ENCODE results near the gene KCNJ14.
A peak's percentile ranks its signal among the peaks of the same experiment; 100 is the strongest.

Gene KCNJ14

DNA sequence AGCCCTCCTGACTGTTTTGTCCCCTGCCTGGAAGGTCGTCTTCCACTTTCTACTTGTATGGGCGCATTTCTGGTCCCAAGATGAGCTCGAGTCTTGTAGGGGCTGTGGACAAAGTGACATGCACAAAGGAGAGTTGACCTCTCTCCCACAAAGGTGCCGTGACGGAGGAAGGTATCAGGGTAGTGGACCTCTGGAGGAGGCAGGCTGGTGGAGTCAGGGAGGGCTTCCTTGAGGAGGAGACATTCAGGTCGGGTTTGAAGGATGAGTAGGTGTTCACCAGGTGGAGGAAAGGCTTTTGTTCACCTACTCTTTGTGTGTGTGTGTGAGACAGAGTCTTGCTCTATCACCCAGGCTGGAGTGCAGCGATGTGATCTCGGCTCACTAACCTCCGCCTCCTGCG lies 15.5 kb downstream of the KCNJ14 start:
- peaks cover 21% of the 10 kb centered on the region for H3K4me1 Mint-ChIP-seq
- H3K36me3 Mint-ChIP-seq, result peaks cover 38% of the 10 kb centered on the region
- DNase-seq, result no peak
- peak overlapping the region; percentile 31 for H3K27ac Mint-ChIP-seq
- peak overlapping the region; percentile 83 for H3K4me3 Mint-ChIP-seq
- CTCF ChIA-PET, result interaction anchor here (0.6 to 2.1 kb wide), 3 partner anchors 15 to 113 kb away, joined by 3 to 8 read pairs (median 3); no protein-coding TSS in a partner anchor
- no peaks in the 10 kb centered on the region for H3K9me3 Mint-ChIP-seq
- peaks cover 4% of the 10 kb centered on the region for H3K27me3 Mint-ChIP-seq

DNA sequence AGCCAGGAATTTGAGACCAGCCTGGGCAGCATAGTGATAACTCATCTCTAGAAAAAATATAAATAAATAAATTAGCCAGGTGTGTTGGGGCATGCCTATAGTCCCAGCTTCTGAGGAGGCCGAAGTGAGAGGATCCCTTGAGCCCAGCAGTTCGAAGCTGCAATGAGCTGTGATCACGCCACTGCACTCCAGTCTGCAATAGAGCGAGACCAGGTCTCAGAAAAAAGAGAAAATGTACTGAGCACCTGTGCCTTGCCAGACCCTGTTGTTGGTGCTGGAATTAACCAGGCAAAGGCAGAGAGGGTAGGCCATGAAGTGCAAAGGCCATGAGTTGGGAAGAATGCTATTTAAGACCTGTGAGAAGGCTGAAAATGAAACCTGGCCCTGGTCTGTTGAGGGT lies 16.5 kb downstream of the KCNJ14 start:
- H3K36me3 Mint-ChIP-seq, result peaks cover 43% of the 10 kb centered on the region
- DNase-seq, result no peak
- no peak overlapping the region for H3K4me3 Mint-ChIP-seq
- peaks cover 21% of the 10 kb centered on the region for H3K4me1 Mint-ChIP-seq
- no peaks in the 10 kb centered on the region for H3K9me3 Mint-ChIP-seq
- H3K27me3 Mint-ChIP-seq, result peaks cover under 1% of the 10 kb centered on the region
- H3K27ac Mint-ChIP-seq, result no peak overlapping the region
- CTCF ChIA-PET, result no interaction called here

DNA sequence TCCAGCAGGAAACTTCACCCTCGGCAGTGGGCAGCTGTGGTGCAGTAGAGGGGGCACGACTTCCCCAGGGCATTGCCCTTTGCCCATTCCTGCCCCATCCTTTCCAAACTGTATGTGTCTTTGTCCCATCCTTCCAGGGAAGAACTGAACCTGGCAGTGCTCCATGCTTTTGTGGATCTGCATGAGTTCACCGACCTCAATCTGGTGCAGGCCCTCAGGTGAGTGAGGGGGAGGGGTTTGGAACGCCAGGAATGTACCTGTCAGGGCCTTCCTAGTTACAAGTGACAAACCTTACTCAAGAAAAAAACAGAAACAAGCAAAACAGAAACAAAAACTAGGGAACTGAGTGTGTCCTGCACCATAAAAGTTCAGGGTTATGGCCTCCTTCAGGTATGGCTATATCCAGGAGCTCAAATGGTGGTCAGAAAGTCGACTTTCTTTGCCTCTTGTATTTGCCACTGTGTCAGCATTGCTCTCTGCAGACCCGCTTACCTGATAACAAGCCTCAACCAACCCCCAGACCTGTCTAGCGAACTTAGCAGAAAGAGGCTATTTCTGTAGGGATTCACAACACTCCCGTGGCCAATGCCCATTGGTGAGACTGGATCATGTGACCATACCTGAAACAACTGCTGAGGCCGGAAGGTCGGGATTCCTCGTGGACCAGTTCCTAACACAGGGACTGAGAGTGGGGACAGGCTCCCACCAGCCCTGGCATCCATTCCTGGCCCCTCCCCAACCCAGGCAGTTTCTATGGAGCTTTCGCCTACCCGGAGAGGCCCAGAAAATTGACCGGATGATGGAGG lies 18.0 kb downstream of the KCNJ14 start:
- CTCF ChIA-PET, result interaction anchor here (1.0 kb wide), 1 partner anchor 17 kb away, joined by 5 read pairs; no protein-coding TSS in a partner anchor
- H3K27ac Mint-ChIP-seq, result no peak overlapping the region
- H3K36me3 Mint-ChIP-seq, result peaks cover 43% of the 10 kb centered on the region
- H3K4me3 Mint-ChIP-seq, result no peak overlapping the region
- DNase-seq, result no peak
- H3K27me3 Mint-ChIP-seq, result no peaks in the 10 kb centered on the region
- no peaks in the 10 kb centered on the region for H3K9me3 Mint-ChIP-seq
- H3K4me1 Mint-ChIP-seq, result peaks cover 14% of the 10 kb centered on the region

DNA sequence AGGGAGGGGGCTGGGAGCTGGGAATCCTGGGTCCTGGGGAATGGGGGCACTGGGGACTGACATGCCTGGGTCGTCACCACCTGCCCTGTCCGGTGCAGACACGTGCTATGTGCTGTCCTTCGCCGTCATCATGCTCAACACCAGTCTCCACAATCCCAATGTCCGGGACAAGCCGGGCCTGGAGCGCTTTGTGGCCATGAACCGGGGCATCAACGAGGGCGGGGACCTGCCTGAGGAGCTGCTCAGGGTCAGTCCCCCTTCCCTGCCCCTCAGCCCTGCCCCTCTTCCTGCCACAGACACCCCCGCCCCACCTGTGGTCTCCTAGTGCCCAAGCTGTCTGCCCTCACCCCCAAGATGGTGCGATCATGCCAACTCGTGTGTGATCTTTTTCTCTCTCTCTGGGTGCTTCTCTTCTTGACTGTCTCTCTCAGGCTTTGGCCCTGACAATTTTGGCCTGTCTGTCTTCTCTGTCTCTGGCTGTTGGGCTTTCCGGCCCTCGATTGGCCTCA lies 18.8 kb downstream of the KCNJ14 start:
- Mint-ChIP-seq H3K36me3 (peaks cover 45% of the 10 kb centered on the region), H3K27me3 (no peaks in the 10 kb centered on the region), H3K4me3 (no peak overlapping the region), H3K27ac (no peak overlapping the region), H3K9me3 (no peaks in the 10 kb centered on the region), H3K4me1 (peaks cover 11% of the 10 kb centered on the region)
- CTCF ChIA-PET, result no interaction called here
- no peak for DNase-seq

DNA sequence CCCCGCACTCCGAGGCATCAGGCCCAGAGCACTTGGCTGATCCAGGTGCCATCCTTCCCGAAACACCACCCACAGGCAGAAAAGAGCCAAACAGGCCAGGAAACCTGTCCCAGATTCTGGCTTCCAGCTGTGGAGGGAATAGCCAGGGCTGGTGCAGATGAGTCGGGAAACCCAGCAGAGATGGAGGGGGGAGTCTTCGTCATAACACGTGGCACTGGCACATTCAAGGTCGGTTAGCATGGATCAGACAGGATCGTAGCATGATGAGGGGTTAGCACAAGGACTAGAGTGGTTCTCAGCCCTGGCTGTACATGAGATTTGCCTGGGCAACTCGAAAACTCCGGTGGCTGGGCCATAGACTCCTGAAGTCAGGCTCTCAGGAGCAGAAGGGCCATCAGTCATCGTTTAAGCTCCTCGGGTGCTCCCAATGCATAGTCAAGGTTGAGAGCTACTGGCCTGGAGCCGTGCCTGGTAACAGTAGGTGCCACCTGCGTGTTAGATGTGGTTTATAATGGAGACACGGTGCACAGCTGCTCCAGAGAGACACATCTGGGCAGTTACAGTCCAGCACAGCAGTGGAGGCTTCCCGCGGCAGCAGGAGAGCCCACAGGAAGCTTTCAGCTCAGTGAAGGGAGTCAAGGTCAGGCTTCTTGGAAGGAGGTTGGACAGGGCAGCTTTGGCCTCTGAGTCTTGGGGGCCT lies 20.1 kb downstream of the KCNJ14 start:
- peaks cover 14% of the 10 kb centered on the region for H3K4me1 Mint-ChIP-seq
- DNase-seq, result no peak
- H3K27ac Mint-ChIP-seq, result peak overlapping the region; percentile 75
- peaks cover 54% of the 10 kb centered on the region for H3K36me3 Mint-ChIP-seq
- no peaks in the 10 kb centered on the region for H3K27me3 Mint-ChIP-seq
- H3K9me3 Mint-ChIP-seq, result no peaks in the 10 kb centered on the region
- CTCF ChIA-PET, result no interaction called here
- H3K4me3 Mint-ChIP-seq, result no peak overlapping the region

DNA sequence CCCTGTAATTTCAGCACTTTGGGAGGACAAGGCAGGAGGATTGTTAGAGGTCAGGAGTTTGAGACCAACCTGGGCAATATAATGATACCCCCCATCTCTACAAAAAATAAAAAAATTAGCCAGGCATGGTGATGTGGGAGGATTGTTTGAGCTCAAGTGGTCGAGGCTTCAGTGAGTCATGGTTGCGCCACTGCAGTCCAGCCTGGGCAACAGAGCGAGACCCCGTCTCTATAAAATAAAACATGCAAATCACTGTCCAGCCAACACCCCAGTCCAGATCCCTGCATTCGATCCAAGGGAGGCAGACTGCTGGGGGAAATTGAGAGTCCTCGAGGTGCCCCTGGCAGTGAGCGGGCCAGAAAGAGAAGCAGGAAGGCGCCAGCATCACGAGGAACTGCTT lies 20.8 kb downstream of the KCNJ14 start:
- no peaks in the 10 kb centered on the region for H3K9me3 Mint-ChIP-seq
- no peak for DNase-seq
- no peak overlapping the region for H3K4me3 Mint-ChIP-seq
- peaks cover 49% of the 10 kb centered on the region for H3K36me3 Mint-ChIP-seq
- no peaks in the 10 kb centered on the region for H3K27me3 Mint-ChIP-seq
- CTCF ChIA-PET, result no interaction called here
- no peak overlapping the region for H3K27ac Mint-ChIP-seq
- H3K4me1 Mint-ChIP-seq, result peaks cover 16% of the 10 kb centered on the region

DNA sequence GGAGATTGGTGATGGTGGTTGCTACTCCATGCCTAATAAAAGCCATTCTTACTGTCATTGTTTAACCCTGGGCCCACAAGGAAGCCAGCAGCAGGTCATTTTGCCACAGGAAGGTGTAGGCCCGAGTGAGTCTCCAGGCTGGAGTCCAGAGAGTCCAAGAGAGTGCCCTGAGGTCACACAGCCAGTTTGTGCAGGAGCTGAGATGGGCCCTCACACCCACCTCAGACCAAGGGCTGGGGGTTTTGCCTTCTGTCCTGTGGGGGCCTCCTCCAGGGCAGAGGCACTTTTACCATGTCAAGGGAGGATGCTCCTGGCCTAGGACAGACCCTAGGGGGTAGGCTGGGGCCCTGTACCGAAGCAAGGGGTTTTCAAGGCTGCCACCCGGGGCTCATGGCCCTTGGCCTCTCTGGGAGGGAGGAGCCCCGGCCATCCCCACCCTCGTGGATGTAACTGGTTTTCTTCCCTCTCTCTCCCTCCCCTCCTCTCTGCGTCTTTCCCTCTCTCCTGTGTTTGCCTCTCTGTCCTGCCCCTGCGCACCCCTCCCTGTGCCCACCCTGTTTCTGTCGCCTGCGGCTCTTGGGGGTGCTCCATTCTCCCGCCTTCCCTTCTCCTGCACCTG lies 21.8 kb downstream of the KCNJ14 start:
- Mint-ChIP-seq H3K27me3 (no peaks in the 10 kb centered on the region), H3K36me3 (peaks cover 41% of the 10 kb centered on the region), H3K9me3 (no peaks in the 10 kb centered on the region), H3K4me1 (peaks cover 26% of the 10 kb centered on the region), H3K27ac (no peak overlapping the region), H3K4me3 (no peak overlapping the region)
- CTCF ChIA-PET, result no interaction called here
- no peak for DNase-seq

DNA sequence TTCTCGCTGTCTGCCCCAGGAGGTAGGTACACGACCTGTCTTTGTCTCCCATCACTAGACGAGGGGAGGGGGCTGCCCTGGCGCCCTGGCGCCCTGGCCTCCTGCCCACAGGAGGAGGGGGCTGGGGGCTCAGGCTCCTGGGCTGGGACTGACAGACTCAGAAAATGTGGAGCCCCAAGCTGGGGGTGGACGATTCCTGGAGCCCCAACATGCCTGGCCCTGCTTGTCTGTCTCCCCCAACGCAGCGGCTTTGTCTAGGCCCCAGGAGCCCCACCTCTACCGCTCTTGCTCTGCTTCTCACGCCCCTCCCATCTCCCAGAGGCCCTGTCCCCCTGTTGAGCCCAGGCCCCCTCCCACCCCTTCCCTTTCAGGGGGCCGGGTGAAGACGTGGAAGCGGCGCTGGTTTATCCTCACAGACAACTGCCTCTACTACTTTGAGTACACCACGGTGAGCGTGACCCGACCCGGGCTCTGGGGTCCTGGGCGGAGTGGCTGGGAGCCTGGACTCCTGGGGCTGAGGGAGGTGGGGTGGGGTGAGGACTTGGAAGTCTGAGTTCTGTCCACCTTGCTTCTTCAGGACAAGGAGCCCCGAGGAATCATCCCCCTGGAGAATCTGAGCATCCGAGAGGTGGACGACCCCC lies 22.4 kb downstream of the KCNJ14 start:
- no peaks in the 10 kb centered on the region for H3K27me3 Mint-ChIP-seq
- H3K4me1 Mint-ChIP-seq, result peaks cover 27% of the 10 kb centered on the region
- H3K27ac Mint-ChIP-seq, result no peak overlapping the region
- H3K4me3 Mint-ChIP-seq, result no peak overlapping the region
- CTCF ChIA-PET, result no interaction called here
- H3K36me3 Mint-ChIP-seq, result peaks cover 37% of the 10 kb centered on the region
- no peak for DNase-seq
- no peaks in the 10 kb centered on the region for H3K9me3 Mint-ChIP-seq

DNA sequence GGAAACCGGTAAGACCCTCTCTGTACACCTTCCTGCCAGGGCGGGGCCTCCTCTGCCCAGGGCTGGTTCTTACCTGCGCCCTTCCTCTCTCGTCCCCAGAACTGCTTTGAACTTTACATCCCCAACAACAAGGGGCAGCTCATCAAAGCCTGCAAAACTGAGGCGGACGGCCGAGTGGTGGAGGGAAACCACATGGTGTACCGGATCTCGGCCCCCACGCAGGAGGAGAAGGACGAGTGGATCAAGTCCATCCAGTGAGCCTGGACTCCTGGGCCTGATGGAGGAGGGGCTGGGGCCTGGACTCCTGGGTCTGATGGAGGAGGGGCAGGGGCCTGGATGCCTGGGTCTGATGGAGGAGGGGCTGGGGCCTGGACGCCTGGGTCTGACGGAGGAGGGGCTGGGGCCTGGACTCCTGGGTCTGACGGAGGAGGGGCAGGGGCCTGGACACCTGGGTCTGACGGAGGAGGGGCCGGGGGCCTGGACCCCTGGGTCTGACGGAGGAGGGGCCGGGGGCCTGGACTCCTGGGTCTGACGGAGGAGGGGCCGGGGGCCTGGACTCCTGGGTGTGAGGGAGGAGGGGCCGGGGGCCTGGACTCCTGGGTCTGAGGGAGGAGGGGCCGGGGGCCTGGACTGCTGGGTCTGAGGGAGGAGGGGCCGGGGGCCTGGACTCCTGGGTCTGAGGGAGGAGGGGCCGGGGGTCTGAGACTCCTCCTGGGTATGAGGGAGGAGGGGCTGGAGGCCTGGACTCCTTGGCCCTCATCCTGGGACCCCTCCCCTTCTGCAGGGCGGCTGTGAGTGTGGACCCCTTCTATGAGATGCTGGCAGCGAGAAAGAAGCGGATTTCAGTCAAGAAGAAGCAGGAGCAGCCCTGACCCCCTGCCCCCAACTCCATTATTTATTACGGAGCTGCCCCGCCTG lies 23.2 kb downstream of the KCNJ14 start:
- Mint-ChIP-seq H3K27ac (no peak overlapping the region), H3K4me3 (no peak overlapping the region)
- DNase-seq, result no peak

DNA sequence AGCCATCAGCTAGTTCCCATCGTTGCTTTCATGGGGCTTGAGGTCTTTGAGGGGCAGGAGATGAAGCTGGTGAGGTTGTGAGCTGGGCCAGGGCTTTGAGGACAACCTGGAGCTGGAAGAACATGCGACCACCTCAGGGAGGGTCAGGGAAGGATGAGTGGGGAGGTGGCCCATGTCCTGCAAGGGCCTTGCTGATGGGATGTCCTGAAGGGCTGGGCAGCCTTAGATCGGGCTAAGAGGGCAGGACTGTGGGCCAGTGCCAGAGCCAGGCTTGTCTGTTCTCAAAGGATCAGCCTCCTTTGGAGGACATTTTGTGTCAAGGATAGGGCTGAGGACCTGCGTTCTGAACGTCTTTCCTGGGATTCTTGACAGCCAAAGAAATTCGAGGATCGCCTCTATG lies 24.3 kb downstream of the KCNJ14 start:
- H3K27ac Mint-ChIP-seq, result peak overlapping the region; percentile 65

More for the DNA sequence above, 23.2 kb downstream of the KCNJ14 start:
- Mint-ChIP-seq H3K36me3 (peaks cover 31% of the 10 kb centered on the region), H3K9me3 (no peaks in the 10 kb centered on the region), H3K4me1 (peaks cover 27% of the 10 kb centered on the region), H3K27me3 (no peaks in the 10 kb centered on the region)
- CTCF ChIA-PET, result interaction anchor here (3.0 kb wide), 1 partner anchor 11 kb away, joined by 17 read pairs; no protein-coding TSS in a partner anchor

DNA sequence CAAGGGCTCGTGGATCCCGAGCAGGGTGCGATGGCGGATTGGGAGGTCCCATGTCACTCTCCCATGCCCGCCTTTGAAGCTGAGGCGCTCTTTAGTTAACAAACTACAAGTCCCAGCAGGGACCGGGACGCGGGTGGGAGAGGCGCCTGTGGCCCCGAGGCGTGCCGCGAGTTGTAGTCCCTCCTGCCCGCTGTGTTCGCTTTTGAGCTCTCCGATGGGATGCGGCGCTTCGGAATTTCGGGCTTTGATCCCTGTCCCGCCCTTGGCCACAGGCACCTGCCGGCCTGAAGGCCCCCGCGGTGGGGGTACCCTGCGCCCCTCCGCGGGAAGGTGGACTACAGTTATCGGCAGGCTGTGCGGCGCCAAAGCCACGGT lies 24.8 kb downstream of the KCNJ14 start:
- peak; percentile 55 for DNase-seq
- Mint-ChIP-seq H3K36me3 (peaks cover 22% of the 10 kb centered on the region), H3K9me3 (no peaks in the 10 kb centered on the region), H3K27me3 (no peaks in the 10 kb centered on the region), H3K27ac (peak overlapping the region; percentile 90), H3K4me3 (peak overlapping the region; percentile 67), H3K4me1 (peaks cover 27% of the 10 kb centered on the region)
- CTCF ChIA-PET, result interaction anchor here (3.0 kb wide), 1 partner anchor 10 kb away, joined by 17 read pairs; no protein-coding TSS in a partner anchor

More for the DNA sequence above, 24.3 kb downstream of the KCNJ14 start:
- peak overlapping the region; percentile 24 for H3K4me3 Mint-ChIP-seq
- no peaks in the 10 kb centered on the region for H3K9me3 Mint-ChIP-seq
- DNase-seq, result no peak
- H3K36me3 Mint-ChIP-seq, result peaks cover 25% of the 10 kb centered on the region
- CTCF ChIA-PET, result interaction anchor here (3.0 kb wide), 1 partner anchor 10 kb away, joined by 17 read pairs; no protein-coding TSS in a partner anchor
- peaks cover 27% of the 10 kb centered on the region for H3K4me1 Mint-ChIP-seq
- no peaks in the 10 kb centered on the region for H3K27me3 Mint-ChIP-seq

DNA sequence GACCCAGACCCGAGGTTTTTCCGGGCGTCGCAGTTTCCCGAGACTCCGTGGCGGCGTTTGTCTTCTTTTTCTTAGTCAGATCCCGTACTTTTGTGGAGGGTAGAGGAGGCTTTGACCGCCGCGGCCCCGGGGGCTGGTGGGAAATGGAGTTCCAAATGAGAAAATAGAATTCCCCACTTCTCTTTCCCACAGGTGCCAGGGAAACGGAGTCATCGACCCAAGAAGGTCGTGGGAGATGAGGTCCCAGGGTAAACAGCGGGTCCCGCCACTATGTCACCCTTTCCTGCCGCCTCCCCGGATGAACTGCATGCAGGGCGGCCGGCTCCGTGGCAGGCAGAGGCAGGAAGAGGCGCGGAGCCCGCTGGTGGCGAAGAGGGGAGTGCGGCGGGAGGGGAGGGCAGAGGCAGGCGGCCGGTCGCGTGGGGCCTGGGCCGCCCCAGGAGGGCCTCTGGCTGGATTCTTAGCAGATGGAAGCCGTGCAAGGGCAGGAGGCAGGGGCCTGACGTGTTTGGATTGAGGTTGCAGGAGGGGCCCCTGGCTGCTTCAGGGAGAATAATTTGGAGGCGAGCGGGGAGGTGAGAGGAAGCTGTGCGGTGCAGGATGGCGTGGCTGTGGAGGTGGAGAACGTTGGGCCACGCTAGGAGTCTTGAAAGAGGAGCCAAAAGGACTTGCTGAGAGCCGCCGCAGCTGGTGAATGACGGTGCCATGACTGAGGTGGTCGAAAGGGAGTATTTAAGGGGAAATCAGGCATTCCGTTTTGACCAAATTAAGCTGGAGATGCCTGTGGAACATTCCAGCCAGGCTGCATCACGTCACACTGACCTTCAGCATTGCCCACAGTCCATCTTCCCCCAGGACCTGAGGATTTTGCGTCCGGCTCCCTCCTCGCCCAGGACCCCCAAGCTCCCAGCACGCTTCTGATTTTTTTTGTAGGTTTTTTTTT lies 25.5 kb downstream of the KCNJ14 start:
- Mint-ChIP-seq H3K27ac (peak overlapping the region; percentile 90), H3K9me3 (no peaks in the 10 kb centered on the region), H3K27me3 (no peaks in the 10 kb centered on the region), H3K36me3 (peaks cover 18% of the 10 kb centered on the region), H3K4me3 (peak overlapping the region; percentile 67), H3K4me1 (peaks cover 27% of the 10 kb centered on the region)
- peak; percentile 80 for DNase-seq
- CTCF ChIA-PET, result interaction anchor here (0.7 to 3.0 kb wide), 2 partner anchors 9 to 85 kb away, joined by 3 to 17 read pairs; no protein-coding TSS in a partner anchor
